Effector memory CD4-positive, alpha-beta T cell (primary cell): ENCODE measurements around the gene USP27X.

ENCODE experiments used
- DNase-seq, 3 donors: peaks; one replicate each; pipeline ENCODE4 v3.0.0-alpha.2; 2020
- H3K27ac ChIP-seq: 2 replicates; pipeline ENCODE4 v1.7.0; 2013; ENCODE audit warnings: mild to moderate bottlenecking, low read length, moderate library complexity; ENCODE audit not compliant: insufficient read depth, poor library complexity, severe bottlenecking
- H3K27me3 ChIP-seq: replicated peaks from 2 replicates; pipeline ENCODE4 v1.7.0; 2013; ENCODE audit warnings: mild to moderate bottlenecking, low read length; ENCODE audit not compliant: insufficient read depth, control insufficient read depth, poor library complexity, severe bottlenecking
- H3K36me3 ChIP-seq: 2 replicates; pipeline ENCODE4 v1.7.0; 2013; ENCODE audit warnings: mild to moderate bottlenecking, low read length, moderate library complexity; ENCODE audit not compliant: control insufficient read depth, insufficient read depth
- H3K4me1 ChIP-seq: 2 replicates; pipeline ENCODE4 v1.7.0; 2013; ENCODE audit warnings: low read length, mild to moderate bottlenecking; ENCODE audit not compliant: control insufficient read depth, insufficient read depth, poor library complexity, severe bottlenecking
- H3K4me3 ChIP-seq: 2 replicates; pipeline ENCODE4 v1.7.0; 2013; ENCODE audit warnings: low read length, low read depth, mild to moderate bottlenecking; ENCODE audit not compliant: insufficient read depth, poor library complexity, severe bottlenecking
- H3K9me3 ChIP-seq: 2 replicates; pipeline ENCODE4 v1.7.0; 2013; ENCODE audit warnings: mild to moderate bottlenecking, low read length, moderate library complexity; ENCODE audit not compliant: control insufficient read depth

USP27X gene

DNA sequence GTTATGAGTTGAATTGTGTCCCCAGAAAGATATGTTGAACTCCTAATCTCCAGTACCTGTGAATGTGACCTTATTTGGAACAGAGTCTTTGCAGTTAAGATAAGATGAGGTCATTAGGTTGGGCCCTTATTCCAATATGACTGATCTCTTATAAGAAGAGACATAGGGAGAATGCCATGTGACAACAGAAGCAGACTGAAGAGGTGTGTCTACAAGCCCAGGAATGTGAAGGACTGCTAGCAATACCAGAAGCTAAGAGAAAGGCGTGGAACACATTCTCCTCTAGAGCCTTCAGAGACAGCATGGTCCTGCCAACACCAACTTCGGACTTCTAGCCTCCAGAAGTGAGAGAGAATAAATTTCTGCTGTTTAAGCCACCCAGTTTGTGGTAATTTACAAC lies 22.5 kb upstream of the USP27X start:
- H3K4me1 ChIP-seq: no peaks in the 10 kb centered on the region
- no peak overlapping the region for H3K4me3 ChIP-seq
- H3K9me3 ChIP-seq: no peaks in the 10 kb centered on the region
- H3K27me3 ChIP-seq: no peaks in the 10 kb centered on the region
- no peak for DNase-seq
- H3K27ac ChIP-seq: no peak overlapping the region
- no peaks in the 10 kb centered on the region for H3K36me3 ChIP-seq

DNA sequence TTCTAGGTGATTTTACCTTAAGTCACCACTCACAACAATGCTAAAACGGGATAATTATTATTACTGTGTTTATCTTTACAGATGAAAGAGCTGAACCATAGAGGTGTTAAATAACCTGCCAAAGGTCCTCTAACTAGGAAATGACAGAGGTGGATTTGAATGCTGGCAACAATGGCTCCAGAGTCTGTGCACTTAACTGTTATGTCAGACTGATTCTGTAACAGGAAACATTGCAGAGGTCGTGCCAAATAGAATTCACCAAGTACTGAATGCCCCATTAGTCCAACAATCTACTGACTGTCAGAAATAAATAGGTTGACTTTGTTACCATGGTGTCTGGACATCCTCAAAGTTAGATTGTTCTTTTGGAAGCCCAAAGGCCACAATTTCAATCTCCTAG lies 20.9 kb upstream of the USP27X start:
- no peaks in the 10 kb centered on the region for H3K9me3 ChIP-seq
- H3K36me3 ChIP-seq: no peaks in the 10 kb centered on the region
- no peaks in the 10 kb centered on the region for H3K4me1 ChIP-seq
- H3K27me3 ChIP-seq: no peaks in the 10 kb centered on the region
- H3K27ac ChIP-seq: no peak overlapping the region
- no peak overlapping the region for H3K4me3 ChIP-seq
- DNase-seq: no peak

DNA sequence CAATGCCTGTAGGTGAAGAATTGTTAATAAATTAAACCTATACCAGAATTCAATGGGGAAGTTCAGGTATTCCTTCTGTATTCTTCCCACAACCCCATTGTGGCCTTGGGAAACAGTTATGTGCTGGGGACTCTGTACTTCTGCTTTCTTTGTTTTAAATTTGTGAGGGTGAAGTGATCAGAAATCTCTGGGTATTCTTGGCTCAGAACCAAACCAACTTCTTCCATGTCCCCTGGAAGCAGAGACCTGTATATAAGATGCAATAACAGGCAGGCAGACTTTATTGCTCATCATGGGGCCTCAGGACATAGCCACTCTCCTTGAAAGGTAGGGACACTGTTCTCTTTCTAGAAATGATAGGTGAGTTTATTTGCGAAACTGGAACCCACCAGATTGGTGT lies 19.8 kb upstream of the USP27X start:
- DNase-seq: no peak
- Histone ChIP-seq H3K27ac (no peak overlapping the region), H3K9me3 (no peaks in the 10 kb centered on the region), H3K36me3 (no peaks in the 10 kb centered on the region), H3K4me1 (no peaks in the 10 kb centered on the region), H3K4me3 (no peak overlapping the region), H3K27me3 (no peaks in the 10 kb centered on the region)

DNA sequence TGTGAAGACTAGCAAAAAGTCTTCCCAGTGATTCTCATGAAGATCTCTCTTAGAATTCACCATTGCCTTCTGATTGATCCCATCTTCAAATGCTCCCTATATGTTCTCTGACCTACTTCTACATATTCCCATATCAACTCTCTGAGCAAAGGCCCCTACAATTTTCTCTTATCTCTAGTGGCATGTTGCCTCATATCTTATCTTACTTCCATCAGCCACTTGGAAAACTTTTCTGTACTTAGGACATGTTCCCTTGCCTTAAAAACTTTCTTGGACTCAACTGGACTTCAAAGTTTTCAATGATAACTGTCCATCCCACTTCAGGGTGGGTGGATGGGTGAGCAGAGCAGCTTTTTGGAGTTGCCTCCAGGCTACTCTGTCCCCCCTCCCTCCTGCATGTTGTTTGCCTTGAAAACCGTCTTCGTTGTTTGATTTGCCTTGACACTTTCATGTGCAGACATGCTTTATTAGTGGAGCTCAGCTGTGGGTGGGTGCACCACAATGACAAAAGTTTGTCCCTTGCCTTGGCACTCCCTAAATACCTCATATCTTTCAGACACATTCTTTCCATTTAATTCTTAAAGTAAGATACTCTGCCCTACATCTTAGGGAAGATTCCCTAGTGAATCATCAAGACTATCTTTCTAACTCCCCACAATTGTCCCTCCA lies 18.3 kb upstream of the USP27X start:
- Histone ChIP-seq H3K27me3 (no peaks in the 10 kb centered on the region), H3K4me3 (no peak overlapping the region), H3K4me1 (no peaks in the 10 kb centered on the region), H3K36me3 (no peaks in the 10 kb centered on the region), H3K27ac (no peak overlapping the region), H3K9me3 (no peaks in the 10 kb centered on the region)
- no peak for DNase-seq

DNA sequence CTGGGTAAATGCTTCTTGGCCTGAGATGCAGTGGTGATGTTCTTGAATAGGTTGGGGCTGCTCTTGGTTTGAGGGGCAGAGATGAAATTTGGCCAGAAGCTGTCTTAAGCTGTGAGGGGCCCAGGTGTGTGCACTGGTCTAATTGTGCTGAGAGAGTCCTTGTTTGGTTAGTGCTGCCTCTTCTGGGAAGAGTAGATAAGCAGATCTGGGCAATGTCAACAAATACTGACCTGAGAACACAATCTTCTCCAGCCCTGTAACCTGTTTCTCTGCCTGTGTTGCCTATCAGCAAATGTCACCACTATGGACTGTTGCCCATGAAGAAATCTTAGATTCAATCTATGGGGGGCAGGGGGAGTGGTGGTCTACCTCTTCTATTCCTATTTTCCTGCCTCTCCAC lies 17.2 kb upstream of the USP27X start:
- H3K27ac ChIP-seq: no peak overlapping the region
- no peaks in the 10 kb centered on the region for H3K36me3 ChIP-seq
- H3K4me3 ChIP-seq: no peak overlapping the region
- no peaks in the 10 kb centered on the region for H3K9me3 ChIP-seq
- H3K4me1 ChIP-seq: no peaks in the 10 kb centered on the region
- DNase-seq: no peak
- no peaks in the 10 kb centered on the region for H3K27me3 ChIP-seq

DNA sequence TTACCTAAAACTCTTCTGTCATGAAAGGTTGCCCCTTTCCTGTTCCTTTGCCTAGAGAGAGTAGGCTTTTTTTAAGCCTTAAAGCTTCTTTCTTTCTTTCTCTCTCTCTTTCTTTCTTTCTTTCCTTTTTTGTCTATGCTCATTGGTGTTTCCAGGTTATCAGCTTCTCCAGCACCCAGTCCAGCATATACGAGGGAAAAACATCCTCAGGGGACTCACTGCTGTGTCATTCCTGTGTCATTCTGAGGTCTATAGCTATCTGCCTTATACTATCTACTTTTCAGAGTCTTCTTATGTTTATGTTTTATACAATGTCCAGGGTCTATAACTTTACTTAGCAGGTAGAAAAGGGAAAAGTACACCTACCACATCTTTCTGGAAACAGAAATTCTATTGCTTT lies 10.5 kb upstream of the USP27X start:
- Histone ChIP-seq H3K9me3 (no peaks in the 10 kb centered on the region), H3K4me3 (no peak overlapping the region), H3K4me1 (no peaks in the 10 kb centered on the region), H3K27me3 (peaks cover 5% of the 10 kb centered on the region), H3K27ac (no peak overlapping the region), H3K36me3 (no peaks in the 10 kb centered on the region)
- no peak for DNase-seq

DNA sequence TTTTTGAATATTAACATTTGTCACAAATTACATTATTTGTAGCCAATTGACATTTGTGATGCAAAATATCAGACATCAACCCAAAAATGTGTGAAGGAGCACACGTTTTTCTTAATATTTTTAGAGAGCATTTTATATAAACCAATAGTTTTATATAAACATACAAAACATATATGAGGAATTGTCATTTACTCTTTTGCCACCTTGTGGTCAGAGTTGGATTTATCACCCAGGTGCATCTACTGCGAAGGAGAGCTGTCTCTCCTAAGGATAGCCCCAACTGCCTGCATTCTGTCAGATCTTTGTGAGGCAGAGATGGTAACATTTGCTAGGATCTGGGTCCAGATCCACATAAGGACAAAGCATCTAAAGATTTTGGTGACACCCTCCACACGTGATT lies 2.5 kb upstream of the USP27X start:
- H3K4me3 ChIP-seq: no peak overlapping the region
- H3K27me3 ChIP-seq: no peaks in the 10 kb centered on the region
- peaks cover 3% of the 10 kb centered on the region for H3K4me1 ChIP-seq
- DNase-seq: no peak
- no peak overlapping the region for H3K27ac ChIP-seq
- H3K36me3 ChIP-seq: no peaks in the 10 kb centered on the region
- H3K9me3 ChIP-seq: no peaks in the 10 kb centered on the region

DNA sequence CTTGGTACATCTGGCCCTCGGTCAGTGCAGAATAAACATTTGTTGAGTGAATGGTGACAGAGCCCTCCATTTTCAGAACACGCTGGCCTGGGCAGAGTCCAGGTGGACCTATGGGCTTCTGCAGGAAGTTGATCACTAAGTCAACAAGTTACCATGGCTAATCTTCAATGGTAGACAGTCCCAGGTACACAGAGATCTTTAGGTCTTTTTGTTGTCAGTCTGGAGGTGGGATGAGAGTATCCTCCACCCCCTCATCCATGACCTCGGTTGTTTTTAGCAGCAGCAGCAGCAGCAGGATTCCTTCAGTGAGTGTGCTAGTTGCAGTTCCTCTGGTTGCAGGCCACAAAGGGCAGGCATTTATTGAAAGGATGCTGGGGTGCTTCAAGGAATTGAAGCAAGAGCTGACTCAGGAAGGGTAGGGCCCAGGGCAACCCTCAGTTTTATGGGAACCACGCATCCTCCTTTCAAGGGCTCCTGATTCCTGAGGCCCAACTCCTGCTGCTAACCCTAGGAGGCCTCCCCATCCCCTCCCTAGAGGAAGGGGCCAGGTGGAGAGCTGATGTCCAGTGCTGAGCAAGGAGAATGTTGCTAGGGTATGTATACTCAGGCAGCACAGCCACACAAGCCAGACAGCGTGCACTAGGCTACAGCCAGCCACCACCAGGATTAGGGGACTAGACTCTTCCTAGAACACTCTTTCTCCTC lies 1.7 kb upstream of the USP27X start:
- DNase-seq: no peak
- H3K4me1 ChIP-seq: peaks cover 3% of the 10 kb centered on the region
- H3K27ac ChIP-seq: no peak overlapping the region
- H3K9me3 ChIP-seq: no peaks in the 10 kb centered on the region
- H3K4me3 ChIP-seq: no peak overlapping the region
- no peaks in the 10 kb centered on the region for H3K36me3 ChIP-seq
- no peaks in the 10 kb centered on the region for H3K27me3 ChIP-seq

DNA sequence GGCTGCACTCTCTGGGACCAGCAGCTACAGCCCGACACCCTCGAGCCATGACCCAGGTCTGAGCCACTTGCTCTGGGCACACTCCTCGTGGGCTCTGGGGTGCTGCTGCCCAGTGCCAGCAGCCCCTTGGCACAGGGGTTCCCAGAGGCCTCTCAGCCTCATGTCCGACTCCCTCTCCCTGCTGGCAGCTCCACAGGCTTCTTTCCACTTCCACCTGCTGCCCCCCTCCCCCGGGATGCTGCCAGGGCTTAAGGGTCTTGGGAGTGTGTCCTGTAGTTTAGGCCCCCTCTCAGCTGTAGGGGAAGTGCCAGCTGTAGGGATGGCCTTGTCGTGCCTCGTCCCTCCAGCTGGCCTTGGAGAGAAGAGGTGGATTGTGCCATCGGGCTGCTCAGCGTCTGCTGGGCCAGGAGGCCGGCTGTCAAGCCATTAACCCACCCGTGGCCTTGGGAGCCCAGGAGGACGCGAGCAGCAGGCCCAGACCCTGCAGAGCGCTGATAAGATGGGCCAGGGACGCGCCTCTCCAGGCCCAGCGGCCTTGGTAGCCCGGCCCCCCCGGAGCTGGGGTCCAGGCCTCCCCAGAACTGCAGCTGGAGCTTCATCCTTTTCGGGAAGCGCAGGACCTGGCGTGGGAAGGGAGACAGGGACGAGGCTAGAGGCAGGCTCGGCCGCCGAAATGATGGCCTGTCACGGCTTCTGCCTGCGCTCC lies 1.0 kb upstream of the USP27X start:
- H3K9me3 ChIP-seq: no peaks in the 10 kb centered on the region
- H3K27me3 ChIP-seq: no peaks in the 10 kb centered on the region
- no peak for DNase-seq
- no peaks in the 10 kb centered on the region for H3K36me3 ChIP-seq
- peak overlapping the region; percentile 69 for H3K27ac ChIP-seq
- no peak overlapping the region for H3K4me3 ChIP-seq
- H3K4me1 ChIP-seq: peaks cover 3% of the 10 kb centered on the region

DNA sequence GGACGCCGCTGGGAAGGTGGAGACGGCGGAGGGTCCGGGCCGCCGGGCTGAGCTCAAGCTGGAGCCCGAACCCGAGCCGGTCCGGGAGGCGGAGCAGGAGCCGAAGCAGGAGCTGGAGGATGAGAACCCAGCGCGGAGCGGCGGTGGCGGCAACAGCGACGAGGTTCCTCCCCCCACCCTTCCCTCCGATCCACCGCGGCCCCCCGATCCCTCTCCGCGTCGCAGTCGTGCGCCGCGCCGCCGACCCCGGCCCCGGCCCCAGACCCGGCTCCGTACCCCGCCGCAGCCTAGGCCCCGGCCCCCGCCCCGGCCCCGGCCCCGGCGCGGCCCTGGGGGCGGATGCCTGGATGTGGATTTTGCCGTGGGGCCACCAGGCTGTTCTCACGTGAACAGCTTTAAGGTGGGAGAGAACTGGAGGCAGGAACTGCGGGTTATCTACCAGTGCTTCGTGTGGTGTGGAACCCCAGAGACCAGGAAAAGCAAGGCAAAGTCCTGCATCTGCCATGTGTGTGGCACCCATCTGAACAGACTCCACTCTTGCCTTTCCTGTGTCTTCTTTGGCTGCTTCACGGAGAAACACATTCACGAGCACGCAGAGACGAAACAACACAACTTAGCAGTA lies 483 bp downstream of the USP27X start:
- no peak for DNase-seq
- Histone ChIP-seq H3K4me1 (peaks cover 3% of the 10 kb centered on the region), H3K27ac (peak overlapping the region; percentile 69), H3K4me3 (peak overlapping the region; percentile 50), H3K27me3 (no peaks in the 10 kb centered on the region), H3K36me3 (no peaks in the 10 kb centered on the region), H3K9me3 (no peaks in the 10 kb centered on the region)
